PC-3 (cell line): ENCODE data around the gene PADI3. TPM values are rescaled to one million over a fixed set of nuclear protein-coding genes. Genes with fewer than 3 reads are reported as not detected.

Source experiments
- ATAC-seq: fragments of 200-7000 bp; cut with Tn5 transposase; 2 replicates; pipeline ENCODE4 v1.9.1; 2020; ENCODE audit warnings: mild to moderate bottlenecking, moderate library complexity
- BruUV-seq: library from RNA; stranded (reverse); fragments of 400-500 nt; replicated peaks from 2 replicates; lab custom pipeline; 2021; lab: Mats Ljungman, UMichigan
- CTCF ChIA-PET: fragments of 300-600 bp; sonication (Branson Sonifier 250); formaldehyde crosslinking; loops from one replicate; lab custom pipeline; 2022; ENCODE audit warnings: antibody characterized with exemption; lab: Charles Lee
- POLR2A ChIA-PET: fragments of 300-600 bp; sonication (Branson Sonifier 250); formaldehyde crosslinking; loops from one replicate; lab custom pipeline; 2022; ENCODE audit warnings: antibody characterized with exemption; ENCODE audit not compliant: unreplicated experiment; lab: Charles Lee
- DNase-seq: peaks from one replicate; pipeline ENCODE4 v3.0.0-alpha.2; 2015
- H2AFZ ChIP-seq: fragments of 300-600 bp; sonication (generic); 2 replicates; pipeline ENCODE4 v1.6.0; 2016; ENCODE audit warnings: antibody characterized with exemption, low read length
- H3F3A ChIP-seq: fragments of 300-600 bp; sonication (generic); one replicate; pipeline ENCODE4 v1.6.0; 2017; ENCODE audit warnings: antibody characterized with exemption, low read length, control low read depth, mild to moderate bottlenecking; ENCODE audit not compliant: unreplicated experiment
- H3K27ac ChIP-seq: fragments of 300-600 bp; sonication (generic); 2 replicates; pipeline ENCODE4 v1.5.1; 2016; ENCODE audit warnings: mild to moderate bottlenecking, low read length
- H3K27me3 ChIP-seq: fragments of 300-600 bp; sonication (generic); 2 replicates; pipeline ENCODE4 v1.6.1; 2016; ENCODE audit warnings: low read length, mixed read lengths
- H3K36me3 ChIP-seq: fragments of 300-600 bp; sonication (generic); 2 replicates; pipeline ENCODE4 v1.6.1; 2016; ENCODE audit warnings: low read depth, mixed run types, low read length, mixed read lengths
- H3K4me1 ChIP-seq: fragments of 300-600 bp; sonication (generic); 2 replicates; pipeline ENCODE4 v1.5.1; 2016; ENCODE audit warnings: low read length; ENCODE audit not compliant: insufficient read depth
- H3K4me2 ChIP-seq: fragments of 300-600 bp; sonication (generic); 2 replicates; pipeline ENCODE4 v1.6.0; 2016; ENCODE audit warnings: low read length
- H3K4me3 ChIP-seq: fragments of 300-600 bp; sonication (generic); 2 replicates; pipeline ENCODE4 v1.5.1; 2016; ENCODE audit warnings: mild to moderate bottlenecking, low read length, mixed read lengths
- H3K79me2 ChIP-seq: fragments of 300-600 bp; sonication (generic); 2 replicates; pipeline ENCODE4 v1.6.1; 2017; ENCODE audit warnings: low read length, mixed read lengths
- H3K9ac ChIP-seq: fragments of 300-600 bp; sonication (generic); 2 replicates; pipeline ENCODE4 v1.6.0; 2016; ENCODE audit warnings: mild to moderate bottlenecking, low read length
- H3K9me2 ChIP-seq: fragments of 300-600 bp; sonication (generic); replicated peaks from 2 replicates; pipeline ENCODE4 v1.6.1; 2016; ENCODE audit warnings: mixed run types, low read length, mixed read lengths
- H3K9me3 ChIP-seq: fragments of 300-600 bp; sonication (generic); 2 replicates; pipeline ENCODE4 v1.6.1; 2016; ENCODE audit warnings: low read length, mixed read lengths
- H4K20me1 ChIP-seq: fragments of 300-600 bp; sonication (generic); 2 replicates; pipeline ENCODE4 v1.6.1; 2016; ENCODE audit warnings: low read length, mixed read lengths
- EZH2 ChIP-seq: fragments of 300-600 bp; sonication (generic); IDR thresholded peaks from one replicate; pipeline ENCODE4 v1.6.1; 2017; ENCODE audit warnings: antibody characterized with exemption, mild to moderate bottlenecking, low read length; ENCODE audit not compliant: unreplicated experiment
- EZH2phosphoT487 ChIP-seq: fragments of 300-600 bp; sonication (generic); IDR thresholded peaks from 2 replicates; pipeline ENCODE4 v1.6.1; 2018; ENCODE audit warnings: mild to moderate bottlenecking, antibody characterized with exemption, low read length, borderline replicate concordance
- intact Hi-C: fragments of 100-400 bp; cut with micrococcal nuclease; formaldehyde crosslinking; loops from 2 replicates; pipeline ENCODE4 v1.9.0; 2023
- total RNA-seq: library from RNA; depleted of rRNA; stranded (reverse); fragments of >200 nt; gene quantifications from 2 replicates; pipeline ENCODE4 v1.2.3, GENCODE V29; 2014
- TF ChIP-seq, protein P1 (sequence below): fragments of 300-600 bp; sonication (generic); conservative IDR thresholded peaks from 2 replicates; pipeline ENCODE4 v1.5.1; 2017; ENCODE audit warnings: antibody characterized with exemption, low read depth, mild to moderate bottlenecking, low read length

The PADI3 gene
- total RNA-seq, 1 experiment from 2014 or later: 0.26 TPM

DNA sequence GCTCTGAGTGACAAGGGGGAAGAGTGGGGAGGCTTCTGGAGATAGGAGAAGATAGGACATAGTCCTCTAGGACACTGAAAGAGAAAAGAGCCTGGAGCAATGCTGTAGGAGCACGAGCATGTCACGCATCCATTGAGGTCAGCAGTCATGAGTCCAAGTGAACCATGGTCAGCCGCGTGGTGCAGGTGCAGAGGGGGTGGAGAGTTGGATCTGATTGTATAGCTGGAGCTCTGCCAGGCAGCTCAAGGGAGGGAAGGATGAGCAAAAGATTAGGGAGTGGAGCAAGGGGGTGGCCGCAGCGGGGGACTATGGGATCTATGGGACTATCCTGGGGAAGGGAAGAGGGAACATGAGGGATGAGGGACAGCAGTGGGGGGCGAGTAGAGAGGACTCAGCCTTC, 30.0 kb upstream of the PADI3 start:
- BruUV-seq: no TSS peak
- H3K9me2 ChIP-seq: no peaks in the 10 kb centered on the region
- H3K79me2 ChIP-seq: no peaks in the 10 kb centered on the region
- ATAC-seq (no peak), DNase-seq (no peak)
- no peaks in the 10 kb centered on the region for H3K36me3 ChIP-seq
- no peaks in the 10 kb centered on the region for H3K9me3 ChIP-seq
- no peak overlapping the region for H3K4me3 ChIP-seq
- intact Hi-C loops: no loop called here
- ChIA-PET CTCF (no interaction called here), POLR2A (no interaction called here)
- H4K20me1 ChIP-seq: no peaks in the 10 kb centered on the region
- no peak for TF ChIP-seq EZH2
- TF ChIP-seq, protein P1, sequence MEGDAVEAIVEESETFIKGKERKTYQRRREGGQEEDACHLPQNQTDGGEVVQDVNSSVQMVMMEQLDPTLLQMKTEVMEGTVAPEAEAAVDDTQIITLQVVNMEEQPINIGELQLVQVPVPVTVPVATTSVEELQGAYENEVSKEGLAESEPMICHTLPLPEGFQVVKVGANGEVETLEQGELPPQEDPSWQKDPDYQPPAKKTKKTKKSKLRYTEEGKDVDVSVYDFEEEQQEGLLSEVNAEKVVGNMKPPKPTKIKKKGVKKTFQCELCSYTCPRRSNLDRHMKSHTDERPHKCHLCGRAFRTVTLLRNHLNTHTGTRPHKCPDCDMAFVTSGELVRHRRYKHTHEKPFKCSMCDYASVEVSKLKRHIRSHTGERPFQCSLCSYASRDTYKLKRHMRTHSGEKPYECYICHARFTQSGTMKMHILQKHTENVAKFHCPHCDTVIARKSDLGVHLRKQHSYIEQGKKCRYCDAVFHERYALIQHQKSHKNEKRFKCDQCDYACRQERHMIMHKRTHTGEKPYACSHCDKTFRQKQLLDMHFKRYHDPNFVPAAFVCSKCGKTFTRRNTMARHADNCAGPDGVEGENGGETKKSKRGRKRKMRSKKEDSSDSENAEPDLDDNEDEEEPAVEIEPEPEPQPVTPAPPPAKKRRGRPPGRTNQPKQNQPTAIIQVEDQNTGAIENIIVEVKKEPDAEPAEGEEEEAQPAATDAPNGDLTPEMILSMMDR: no peak
- no peak for TF ChIP-seq EZH2phosphoT487
- H2AFZ ChIP-seq: no peak overlapping the region
- no peak overlapping the region for H3K4me2 ChIP-seq
- no peaks in the 10 kb centered on the region for H3K27me3 ChIP-seq
- H3F3A ChIP-seq: no peaks in the 10 kb centered on the region
- no peak overlapping the region for H3K27ac ChIP-seq
- H3K9ac ChIP-seq: no peak overlapping the region
- peaks cover 10% of the 10 kb centered on the region for H3K4me1 ChIP-seq

DNA sequence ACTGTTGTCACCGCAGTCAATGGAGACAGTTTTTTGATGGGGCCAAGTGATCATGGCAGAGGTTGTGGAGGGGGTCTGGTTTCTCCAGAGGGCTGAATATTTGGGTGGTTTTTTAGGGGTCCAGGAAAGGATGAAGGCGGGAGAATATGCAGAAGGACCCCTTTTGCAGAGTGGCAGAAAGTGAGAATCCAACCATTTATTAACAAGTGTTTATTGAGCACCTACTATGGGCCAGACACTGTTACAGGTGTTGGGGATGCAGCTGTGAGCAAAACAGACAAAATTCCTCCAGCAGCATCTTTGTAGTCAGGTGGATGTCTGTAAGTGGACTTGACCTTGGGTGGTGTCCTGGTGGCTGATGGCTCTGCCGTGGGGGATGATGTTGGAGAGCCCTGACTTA, 28.6 kb upstream of the PADI3 start:
- no peak overlapping the region for H3K27ac ChIP-seq
- no peak overlapping the region for H2AFZ ChIP-seq
- H3F3A ChIP-seq: no peaks in the 10 kb centered on the region
- H3K4me2 ChIP-seq: no peak overlapping the region
- ChIA-PET POLR2A (no interaction called here), CTCF (no interaction called here)
- ATAC-seq: no peak
- peaks cover 4% of the 10 kb centered on the region for H3K4me1 ChIP-seq
- TF ChIP-seq, protein P1: no peak
- TF ChIP-seq EZH2phosphoT487 (no peak), EZH2 (no peak)
- BruUV-seq: no TSS peak
- no peak for DNase-seq
- H3K4me3 ChIP-seq: no peak overlapping the region
- H3K79me2 ChIP-seq: no peaks in the 10 kb centered on the region
- no peak overlapping the region for H3K9ac ChIP-seq
- no peaks in the 10 kb centered on the region for H4K20me1 ChIP-seq
- no peaks in the 10 kb centered on the region for H3K27me3 ChIP-seq
- H3K9me3 ChIP-seq: no peaks in the 10 kb centered on the region
- H3K36me3 ChIP-seq: no peaks in the 10 kb centered on the region
- H3K9me2 ChIP-seq: no peaks in the 10 kb centered on the region
- intact Hi-C loops: no loop called here

DNA sequence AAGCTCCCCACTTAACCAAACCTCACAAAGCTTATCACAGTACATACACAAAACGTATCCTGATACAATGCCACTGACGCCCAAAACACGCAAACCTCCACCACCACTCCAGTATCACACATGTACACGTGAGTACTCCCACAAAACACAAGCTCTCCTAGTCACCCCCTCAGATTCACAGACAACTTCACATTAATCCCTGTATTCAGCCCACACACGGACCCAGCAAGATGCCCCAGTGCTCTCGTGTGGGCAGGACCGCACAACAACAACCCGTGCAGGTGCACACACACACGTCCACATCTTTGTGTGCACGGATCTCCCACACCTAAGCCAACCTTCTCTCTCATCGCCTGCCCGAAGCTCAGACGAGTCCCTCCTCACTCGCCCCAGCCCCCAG, 26.3 kb upstream of the PADI3 start:
- POLR2A ChIA-PET: no interaction called here
- intact Hi-C loops: no loop called here

More for the DNA sequence above, 26.3 kb upstream of the PADI3 start:
- Histone ChIP-seq H2AFZ (no peak overlapping the region), H3K9me3 (no peaks in the 10 kb centered on the region), H3K4me2 (no peak overlapping the region), H3K9me2 (no peaks in the 10 kb centered on the region), H3K79me2 (no peaks in the 10 kb centered on the region), H3F3A (no peaks in the 10 kb centered on the region), H3K27ac (no peak overlapping the region), H4K20me1 (no peaks in the 10 kb centered on the region), H3K9ac (no peak overlapping the region), H3K27me3 (no peaks in the 10 kb centered on the region), H3K4me3 (no peak overlapping the region), H3K4me1 (peaks cover 12% of the 10 kb centered on the region; the same call in 1 of the 2 replicates), H3K36me3 (no peaks in the 10 kb centered on the region)
- CTCF ChIA-PET: no interaction called here
- DNase-seq (no peak), ATAC-seq (no peak)
- no peak for TF ChIP-seq EZH2phosphoT487
- no peak for TF ChIP-seq EZH2
- TF ChIP-seq, protein P1: no peak
- BruUV-seq: no TSS peak
